Measurements from ENCODE around the gene ADAMTSL2.

Gene ADAMTSL2

GRCh38 chr9:133602277-133602676, 67.8 kb downstream of the ADAMTSL2 start:
- Histone ChIP-seq H3K27ac (ENCODE audit: low read depth, low read length) (no peak overlapping the region), H3K27me3 (ENCODE audit: low read length) (no peaks in the 10 kb centered on the region), H3K4me2 (ENCODE audit: low read depth, low read length, poor library complexity, severe bottlenecking) (no peak overlapping the region), H3K4me3 (ENCODE audit: insufficient read depth, low read length, poor library complexity, severe bottlenecking) (no peak overlapping the region), H3K9me2 (replicated peaks; ENCODE audit: insufficient read depth, low read length) (no peaks in the 10 kb centered on the region), H3K36me3 (ENCODE audit: low read length) (no peaks in the 10 kb centered on the region), H2AFZ (ENCODE audit: low read depth, low read length, severe bottlenecking) (no peak overlapping the region), H4K20me1 (ENCODE audit: low read depth, low read length) (no peaks in the 10 kb centered on the region), H3K9me3 (ENCODE audit: insufficient read depth, low read length) (peaks cover 9% of the 10 kb centered on the region; the same call in 1 of the 2 replicates), H3K9ac (ENCODE audit: low read length) (no peak overlapping the region), H3K79me2 (ENCODE audit: insufficient read depth, low read length) (no peaks in the 10 kb centered on the region), H3F3A (ENCODE audit: insufficient read depth) (no peaks in the 10 kb centered on the region)
- TF ChIP-seq EZH2phosphoT487 (conservative IDR thresholded peaks at IDR 0.05; ENCODE audit: low read length), result no peak

GRCh38 chr9:133603135-133603927, 68.8 kb downstream of the ADAMTSL2 start:
- H4K20me1 ChIP-seq (ENCODE audit: low read depth, low read length), result no peaks in the 10 kb centered on the region
- H3K9me2 ChIP-seq (replicated peaks; ENCODE audit: insufficient read depth, low read length), result no peaks in the 10 kb centered on the region
- H3K4me3 ChIP-seq (ENCODE audit: insufficient read depth, low read length, poor library complexity, severe bottlenecking), result no peak overlapping the region
- TF ChIP-seq CTCF (IDR thresholded peaks at IDR 0.05; ENCODE audit: insufficient read depth, low read length, poor library complexity, severe bottlenecking) (no peak), EZH2phosphoT487 (conservative IDR thresholded peaks at IDR 0.05; ENCODE audit: low read length) (no peak)
- H3F3A ChIP-seq (ENCODE audit: insufficient read depth), result no peaks in the 10 kb centered on the region
- no peak overlapping the region for H2AFZ ChIP-seq (ENCODE audit: low read depth, low read length, severe bottlenecking)
- no peaks in the 10 kb centered on the region for H3K79me2 ChIP-seq (ENCODE audit: insufficient read depth, low read length)
- H3K9ac ChIP-seq (ENCODE audit: low read length), result no peak overlapping the region
- no peak overlapping the region for H3K27ac ChIP-seq (ENCODE audit: low read depth, low read length)
- H3K9me3 ChIP-seq (ENCODE audit: insufficient read depth, low read length), result no peaks in the 10 kb centered on the region
- H3K27me3 ChIP-seq (ENCODE audit: low read length), result no peaks in the 10 kb centered on the region
- H3K36me3 ChIP-seq (ENCODE audit: low read length), result no peaks in the 10 kb centered on the region
- H3K4me2 ChIP-seq (ENCODE audit: low read depth, low read length, poor library complexity, severe bottlenecking), result no peak overlapping the region

- no peak overlapping the region for H3K4me2 ChIP-seq (ENCODE audit: low read depth, low read length, poor library complexity, severe bottlenecking)
- TF ChIP-seq EZH2phosphoT487 (conservative IDR thresholded peaks at IDR 0.05; ENCODE audit: low read length) (no peak), CTCF (IDR thresholded peaks at IDR 0.05; ENCODE audit: insufficient read depth, low read length, poor library complexity, severe bottlenecking) (no peak)
- H2AFZ ChIP-seq (ENCODE audit: low read depth, low read length, severe bottlenecking), result no peak overlapping the region
These were observed 69.7 kb downstream of the ADAMTSL2 start for GRCh38 chr9:133604214-133604613.

GRCh38 chr9:133604856-133605255, 70.4 kb downstream of the ADAMTSL2 start:
- Histone ChIP-seq H3K4me2 (ENCODE audit: low read depth, low read length, poor library complexity, severe bottlenecking) (no peak overlapping the region), H3K4me3 (ENCODE audit: insufficient read depth, low read length, poor library complexity, severe bottlenecking) (no peak overlapping the region), H3K9me2 (replicated peaks; ENCODE audit: insufficient read depth, low read length) (no peaks in the 10 kb centered on the region), H4K20me1 (ENCODE audit: low read depth, low read length) (no peaks in the 10 kb centered on the region), H3K36me3 (ENCODE audit: low read length) (no peaks in the 10 kb centered on the region), H2AFZ (ENCODE audit: low read depth, low read length, severe bottlenecking) (no peak overlapping the region), H3F3A (ENCODE audit: insufficient read depth) (no peaks in the 10 kb centered on the region), H3K27me3 (ENCODE audit: low read length) (no peaks in the 10 kb centered on the region), H3K9me3 (ENCODE audit: insufficient read depth, low read length) (no peaks in the 10 kb centered on the region), H3K79me2 (ENCODE audit: insufficient read depth, low read length) (no peaks in the 10 kb centered on the region), H3K27ac (ENCODE audit: low read depth, low read length) (no peak overlapping the region), H3K9ac (ENCODE audit: low read length) (no peak overlapping the region)
- TF ChIP-seq CTCF (IDR thresholded peaks at IDR 0.05; ENCODE audit: insufficient read depth, low read length, poor library complexity, severe bottlenecking), result no peak
- TF ChIP-seq EZH2phosphoT487 (conservative IDR thresholded peaks at IDR 0.05; ENCODE audit: low read length), result no peak

More at GRCh38 chr9:133604214-133604613, 69.7 kb downstream of the ADAMTSL2 start:
- Histone ChIP-seq H3K27me3 (ENCODE audit: low read length) (no peaks in the 10 kb centered on the region), H3K36me3 (ENCODE audit: low read length) (no peaks in the 10 kb centered on the region), H3K9me2 (replicated peaks; ENCODE audit: insufficient read depth, low read length) (no peaks in the 10 kb centered on the region), H3K9ac (ENCODE audit: low read length) (no peak overlapping the region), H3K27ac (ENCODE audit: low read depth, low read length) (no peak overlapping the region), H3K4me3 (ENCODE audit: insufficient read depth, low read length, poor library complexity, severe bottlenecking) (no peak overlapping the region), H3K79me2 (ENCODE audit: insufficient read depth, low read length) (no peaks in the 10 kb centered on the region), H3K9me3 (ENCODE audit: insufficient read depth, low read length) (no peaks in the 10 kb centered on the region), H3F3A (ENCODE audit: insufficient read depth) (no peaks in the 10 kb centered on the region), H4K20me1 (ENCODE audit: low read depth, low read length) (no peaks in the 10 kb centered on the region)
